H1 (cell line): ENCODE data around the gene LIN28B. TPM values are rescaled to one million over a fixed set of nuclear protein-coding genes. Genes with fewer than 3 reads are reported as not detected.

ENCODE experiments used
- CTCF ChIA-PET: fragments of 300-600 bp; sonication (Branson Sonifier 250); formaldehyde crosslinking; loops from one replicate; lab custom pipeline; 2021; ENCODE audit not compliant: partially characterized antibody; lab: Charles Lee
- POLR2A ChIA-PET: fragments of 300-600 bp; sonication (Branson Sonifier 250); formaldehyde crosslinking; loops from one replicate; lab custom pipeline; 2021; ENCODE audit warnings: inconsistent platforms; ENCODE audit not compliant: partially characterized antibody; lab: Charles Lee
- DNase-seq, 2 experiments: peaks; one replicate each; pipeline versions ENCODE4 v3.0.0 to v3.0.0-alpha.2; 2010 to 2022; ENCODE audit warnings: low spot score in 2 of 2, low read depth in 1 of 2, mixed read lengths in 1 of 2
- FAIRE-seq: peaks from 2 replicates; lab custom pipeline; 2011; peaks lifted over from hg19 to GRCh38; lab: Jason Lieb, UNC
- H2AFZ ChIP-seq: 2 replicates; pipeline ENCODE4 v1.8.1; 2012; ENCODE audit warnings: low read length, inconsistent platforms
- H2AK5ac ChIP-seq: 2 replicates; pipeline ENCODE4 v1.6.1; 2013; ENCODE audit warnings: low read depth, low read length
- H2BK120ac ChIP-seq: replicated peaks from 2 replicates; pipeline ENCODE3; 2013; ENCODE audit warnings: low read depth, low read length, inconsistent platforms
- H2BK12ac ChIP-seq: 2 replicates; pipeline ENCODE4 v1.6.1; 2013; ENCODE audit warnings: low read depth, low read length
- H2BK15ac ChIP-seq: 2 replicates; pipeline ENCODE4 v1.6.1; 2013; ENCODE audit warnings: low read length
- H2BK20ac ChIP-seq: 2 replicates; pipeline ENCODE4 v1.6.1; 2013; ENCODE audit warnings: low read length
- H2BK5ac ChIP-seq: 2 replicates; pipeline ENCODE4 v1.6.1; 2013; ENCODE audit warnings: low read depth, low read length
- H3K14ac ChIP-seq: 2 replicates; pipeline ENCODE4 v1.6.1; 2013; ENCODE audit warnings: inconsistent platforms; ENCODE audit not compliant: insufficient read length
- H3K18ac ChIP-seq: 2 replicates; pipeline ENCODE4 v1.6.1; 2013; ENCODE audit warnings: low read length; ENCODE audit errors: extremely low read depth
- H3K23ac ChIP-seq: 2 replicates; pipeline ENCODE4 v1.6.1; 2013; ENCODE audit warnings: inconsistent platforms; ENCODE audit not compliant: insufficient read length
- H3K23me2 ChIP-seq: 2 replicates; pipeline ENCODE4 v1.6.1; 2013; ENCODE audit warnings: low read depth, low read length
- H3K27ac ChIP-seq: 2 replicates; pipeline ENCODE4 v1.6.1; 2011; ENCODE audit warnings: low read depth, low read length, inconsistent platforms
- H3K27me3 ChIP-seq, 4 experiments: replicated peaks in 1 of 4; 1 replicate in 1 of 4; 2 replicates in 3 of 4; pipeline versions ENCODE4 v1.6.1 to v1.8.1; 2011 to 2013; ENCODE audit warnings: low read length in 3 of 4, mild to moderate bottlenecking in 3 of 4, inconsistent platforms in 2 of 4, mixed read lengths in 2 of 4, moderate library complexity in 1 of 4; ENCODE audit not compliant: control insufficient read depth in 3 of 4, insufficient read depth in 3 of 4; ENCODE audit errors: extremely low read depth in 1 of 4
- H3K36me3 ChIP-seq, 4 experiments: 2 replicates each; pipeline versions ENCODE4 v1.6.1 to v1.8.1; 2011 to 2013; ENCODE audit warnings: mild to moderate bottlenecking in 4 of 4, low read length in 3 of 4, moderate library complexity in 2 of 4, control low read depth in 1 of 4, inconsistent platforms in 1 of 4; ENCODE audit not compliant: insufficient read depth in 4 of 4, control insufficient read depth in 2 of 4
- H3K4ac ChIP-seq: replicated peaks from 2 replicates; pipeline ENCODE3; 2013; ENCODE audit warnings: low read length, low read depth, mixed read lengths, inconsistent platforms; ENCODE audit not compliant: insufficient read length
- H3K4me1 ChIP-seq, 4 experiments: replicated peaks in 1 of 4; 1 replicate in 1 of 4; 2 replicates in 3 of 4; pipeline versions ENCODE4 v1.6.1 to v1.8.1; 2011 to 2013; ENCODE audit warnings: low read length in 3 of 4, inconsistent platforms in 2 of 4, mixed read lengths in 1 of 4; ENCODE audit not compliant: insufficient read depth in 4 of 4, control insufficient read depth in 3 of 4
- H3K4me2 ChIP-seq, 2 experiments: 2 replicates each; pipeline versions ENCODE4 v1.6.1 to v1.8.1; 2011 to 2013; ENCODE audit warnings: low read depth in 2 of 2, low read length in 2 of 2, control low read depth in 1 of 2, inconsistent platforms in 1 of 2, mild to moderate bottlenecking in 1 of 2; ENCODE audit not compliant: insufficient read depth in 1 of 2
- H3K4me3 ChIP-seq, 4 experiments: fragments of 200-600, 300-600 bp in 1 of 4; sonication (generic), shearing (Covaris generic), sonication (Bioruptor Twin) in 1 of 4; 2 replicates each; pipeline versions ENCODE4 v1.5.1 to v1.8.1; 2011 to 2016; ENCODE audit warnings: low read length in 4 of 4, low read depth in 3 of 4, control low read depth in 2 of 4, inconsistent platforms in 2 of 4, mild to moderate bottlenecking in 2 of 4, mixed read lengths in 1 of 4, moderate library complexity in 1 of 4; ENCODE audit not compliant: insufficient read depth in 2 of 4; ENCODE audit errors: extremely low read depth in 1 of 4
- H3K56ac ChIP-seq: replicated peaks from 2 replicates; pipeline ENCODE3; 2013; ENCODE audit warnings: low read depth, mild to moderate bottlenecking, mixed read lengths, low read length, inconsistent platforms; ENCODE audit not compliant: insufficient read length
- H3K79me1 ChIP-seq: 2 replicates; pipeline ENCODE4 v1.6.1; 2013; ENCODE audit warnings: low read depth, low read length, control low read depth
- H3K79me2 ChIP-seq, 2 experiments: 2 replicates each; pipeline versions ENCODE4 v1.6.1 to v1.8.1; 2012 to 2013; ENCODE audit warnings: low read length in 2 of 2, mild to moderate bottlenecking in 2 of 2, inconsistent platforms in 1 of 2; ENCODE audit not compliant: insufficient read depth in 2 of 2, control insufficient read depth in 1 of 2
- H3K9ac ChIP-seq, 4 experiments: replicated peaks in 1 of 4; 1 replicate in 1 of 4; 2 replicates in 3 of 4; pipeline versions ENCODE4 v1.6.1 to v1.8.1; 2011 to 2013; ENCODE audit warnings: low read depth in 3 of 4, low read length in 3 of 4, control low read depth in 2 of 4, mild to moderate bottlenecking in 2 of 4, moderate library complexity in 2 of 4, inconsistent platforms in 1 of 4; ENCODE audit errors: extremely low read depth in 1 of 4
- H3K9me3 ChIP-seq, 2 experiments: 2 replicates each; pipeline versions ENCODE4 v1.6.1 to v1.8.1; 2012 to 2013; ENCODE audit warnings: mild to moderate bottlenecking in 2 of 2, moderate library complexity in 2 of 2, control low read depth in 1 of 2, inconsistent platforms in 1 of 2, low read depth in 1 of 2, low read length in 1 of 2, mixed read lengths in 1 of 2; ENCODE audit not compliant: insufficient read depth in 2 of 2
- H4K20me1 ChIP-seq, 2 experiments: replicated peaks in 1 of 2; 2 replicates each; pipeline versions ENCODE3 to v1.8.1; 2011 to 2013; ENCODE audit warnings: inconsistent platforms in 2 of 2, low read length in 2 of 2, mild to moderate bottlenecking in 1 of 2; ENCODE audit not compliant: insufficient read depth in 2 of 2, control insufficient read depth in 1 of 2
- H4K5ac ChIP-seq: 2 replicates; pipeline ENCODE4 v1.6.1; 2013; ENCODE audit warnings: low read length, low read depth, mixed read lengths, inconsistent platforms; ENCODE audit not compliant: insufficient read length
- H4K8ac ChIP-seq: 2 replicates; pipeline ENCODE4 v1.8.0; 2013; ENCODE audit warnings: mild to moderate bottlenecking, moderate library complexity, low read length, inconsistent platforms; ENCODE audit not compliant: insufficient read depth; ENCODE audit errors: extremely low read depth
- H4K91ac ChIP-seq: replicated peaks from 2 replicates; pipeline ENCODE3; 2013; ENCODE audit warnings: low read length, mixed read lengths, inconsistent platforms; ENCODE audit not compliant: insufficient read length
- ATF2 ChIP-seq: IDR thresholded peaks from 2 replicates; pipeline ENCODE4 v1.6.1; 2012; ENCODE audit warnings: low read length, inconsistent platforms
- CHD1 ChIP-seq: IDR thresholded peaks from 2 replicates; pipeline ENCODE4 v1.6.1; 2012; ENCODE audit warnings: low read depth, low read length, improper control_type of control experiment
- CREB1 ChIP-seq: IDR thresholded peaks from 2 replicates; pipeline ENCODE4 v1.6.1; 2012; ENCODE audit warnings: inconsistent platforms
- CTCF ChIP-seq, 3 experiments: IDR thresholded peaks; 1 replicate in 2 of 3; 2 replicates in 1 of 3; pipeline versions ENCODE4 v1.5.1 to v1.6.1; 2011; ENCODE audit warnings: low read length in 3 of 3, mild to moderate bottlenecking in 3 of 3, inconsistent platforms in 2 of 3, low read depth in 1 of 3, moderate library complexity in 1 of 3; ENCODE audit not compliant: insufficient read depth in 1 of 3; ENCODE audit errors: control extremely low read depth in 1 of 3
- EP300 ChIP-seq, 2 experiments: IDR thresholded peaks; 1 replicate in 1 of 2; 2 replicates in 1 of 2; pipeline ENCODE4 v1.6.1; 2011 to 2012; ENCODE audit warnings: low read depth in 2 of 2, low read length in 2 of 2, mild to moderate bottlenecking in 2 of 2, borderline replicate concordance in 1 of 2, inconsistent platforms in 1 of 2, moderate library complexity in 1 of 2
- FOSL1 ChIP-seq: IDR thresholded peaks from 2 replicates; pipeline ENCODE4 v1.6.1; 2011; ENCODE audit warnings: mild to moderate bottlenecking, low read depth, low read length, moderate library complexity; ENCODE audit not compliant: insufficient read depth
- POLR2AphosphoS5 ChIP-seq: IDR thresholded peaks from 2 replicates; pipeline ENCODE4 v1.6.1; 2011; ENCODE audit warnings: low read depth, low read length
- SIN3A ChIP-seq, 2 experiments: IDR thresholded peaks in 1 of 2; conservative IDR thresholded peaks in 1 of 2; 2 replicates each; pipeline ENCODE4 v1.6.1; 2011 to 2012; ENCODE audit warnings: low read length in 2 of 2, improper control_type of control experiment in 1 of 2, low read depth in 1 of 2, mild to moderate bottlenecking in 1 of 2
- SRF ChIP-seq: IDR thresholded peaks from 2 replicates; pipeline ENCODE4 v1.6.1; 2011; ENCODE audit warnings: mild to moderate bottlenecking, low read depth, low read length, moderate library complexity
- TCF12 ChIP-seq: IDR thresholded peaks from 2 replicates; pipeline ENCODE4 v1.6.1; 2011; ENCODE audit warnings: low read depth, mild to moderate bottlenecking, low read length
- polyA plus RNA-seq, 7 experiments: library from polyadenylated mRNA; depleted of rRNA in 3 of 7; stranded (reverse) in 5 of 7; unstranded in 2 of 7; fragments of >200 nt in 5 of 7; fragments of 200-250 nt in 2 of 7; gene quantifications; 1 replicate in 5 of 7; 2 replicates in 1 of 7; 4 replicates in 1 of 7; pipeline versions ENCODE4 v1.2.1 to v1.2.3, GENCODE V29; 2011 to 2013; ENCODE audit warnings: missing spikeins in 2 of 7, mixed read lengths in 2 of 7
- total RNA-seq: library from RNA; stranded (reverse); fragmentation: NEBNext Ultra II Directional; extraction: Animal tissue kit (Norgen Biotek cat#: 25700); gene quantifications from 2 replicates; pipeline ENCODE4 v1.2.1, GENCODE V29; 2021

The LIN28B gene
- total and polyA plus RNA-seq, 2 of the 8 experiments (the other 6 are each of a cell fraction or from before 2014, with no cell fraction given): 27.4 to 94.7 TPM

GRCh38 chr6:105058316-105058715 is 101.4 kb downstream of the LIN28B start:
- Histone ChIP-seq H2BK15ac (no peak overlapping the region), H3K4me2 (no peak overlapping the region), H2AK5ac (no peak overlapping the region), H4K5ac (no peak overlapping the region), H3K18ac (no peak overlapping the region), H3K4ac (no peak overlapping the region), H2BK12ac (no peak overlapping the region), H3K36me3 (no peaks in the 10 kb centered on the region), H4K20me1 (peaks cover 0 to 4% of the 10 kb centered on the region in 2 experiments), H3K4me3 (no peak overlapping the region), H3K9ac (no peak overlapping the region; a peak in 1 of 7 replicates), H3K27me3 (no peaks in the 10 kb centered on the region), H3K27ac (no peak overlapping the region), H3K14ac (no peak overlapping the region), H4K8ac (no peak overlapping the region), H2BK20ac (no peak overlapping the region), H2BK5ac (no peak overlapping the region), H3K9me3 (no peaks in the 10 kb centered on the region), H3K79me2 (peaks cover 7 to 80% of the 10 kb centered on the region in 2 experiments; a peak in 3 of 4 replicates), H2BK120ac (no peak overlapping the region), H4K91ac (no peak overlapping the region), H3K23me2 (no peaks in the 10 kb centered on the region), H2AFZ (no peak overlapping the region), H3K23ac (no peak overlapping the region), H3K56ac (no peak overlapping the region), H3K79me1 (peaks cover 2% of the 10 kb centered on the region; the same call in 1 of the 2 replicates), H3K4me1 (peaks cover 0 to 5% (median 3%) of the 10 kb centered on the region in 4 experiments; a peak in 3 of 7 replicates)
- FAIRE-seq (peak; percentile 39), DNase-seq (no peak)
- CTCF ChIA-PET: no interaction called here
- POLR2A ChIA-PET: interaction anchor here (2.5 kb wide), 1 partner anchor 102 kb away, joined by 10 read pairs; the partner anchor contains the start of gene LIN28B
- TF ChIP-seq ATF2 (no peak), POLR2AphosphoS5 (no peak), CTCF (IDR thresholded peaks at IDR 0.05; ENCODE audit: control extremely low read depth in 1 of 3, insufficient read depth in 1 of 3, low read depth in 1 of 3, low read length in 3 of 3) (no peak), SIN3A (conservative IDR thresholded peaks at IDR 0.05 in 1 of 2, IDR thresholded peaks at IDR 0.05 in 1 of 2; ENCODE audit: low read depth in 1 of 2, low read length in 2 of 2) (no peak), EP300 (IDR thresholded peaks at IDR 0.05; ENCODE audit: borderline replicate concordance in 1 of 2, low read depth in 2 of 2, low read length in 2 of 2) (no peak), SRF (no peak), FOSL1 (no peak), CREB1 (no peak), CHD1 (no peak), TCF12 (no peak)
